SK-N-MC (cell line): ENCODE data around the gene PLPPR1.

Experiments
- DNase-seq: peaks from one replicate; pipeline ENCODE4 v3.0.0-alpha.2; 2011; ENCODE audit warnings: low read depth, low spot score
- H3K27ac ChIP-seq: fragments of 200-600 bp; sonication (generic); 2 replicates; pipeline ENCODE4 v1.5.1; 2016; ENCODE audit warnings: mixed run types
- H3K36me3 ChIP-seq: fragments of 200-600 bp; sonication (generic); 2 replicates; pipeline ENCODE4 v1.6.1; 2017; ENCODE audit warnings: antibody characterized with exemption, low read length, mixed read lengths; ENCODE audit not compliant: insufficient read depth
- H3K4me3 ChIP-seq: fragments of 200-600 bp; sonication (generic); 2 replicates; pipeline ENCODE4 v1.5.1; 2016
- H3K9ac ChIP-seq: fragments of 200-600 bp; sonication (generic); 2 replicates; pipeline ENCODE4 v1.8.0; 2017; ENCODE audit warnings: mixed run types, mixed read lengths; ENCODE audit not compliant: insufficient read length
- H3K9me3 ChIP-seq: fragments of 200-600 bp; sonication (generic); 2 replicates; pipeline ENCODE4 v1.6.1; 2017; ENCODE audit warnings: low read depth, mild to moderate bottlenecking, antibody characterized with exemption, low read length, moderate library complexity, mixed read lengths
- EZH2 ChIP-seq: fragments of 200-600 bp; sonication (generic); IDR thresholded peaks from one replicate; pipeline ENCODE4 v1.6.1; 2017; ENCODE audit warnings: antibody characterized with exemption
- FOXP2 ChIP-seq: optimal IDR thresholded peaks from 2 replicates; pipeline ENCODE3; 2011; ENCODE audit warnings: mild to moderate bottlenecking, moderate library complexity; ENCODE audit not compliant: insufficient read depth; ENCODE audit errors: extremely low read length, control extremely low read depth
- POLR2AphosphoS5 ChIP-seq: IDR thresholded peaks from 2 replicates; pipeline ENCODE4 v1.6.1; 2012; ENCODE audit warnings: mild to moderate bottlenecking, low read depth, low read length, borderline replicate concordance

Gene PLPPR1

GRCh38 chr9:101369884-101370531 is 341.5 kb downstream of the PLPPR1 start:
- H3K9ac ChIP-seq: no peak overlapping the region
- no peak for DNase-seq
- no peak for TF ChIP-seq FOXP2
- TF ChIP-seq POLR2AphosphoS5: no peak
- no peak for TF ChIP-seq EZH2
- H3K4me3 ChIP-seq: no peak overlapping the region
- H3K9me3 ChIP-seq: no peaks in the 10 kb centered on the region
- H3K36me3 ChIP-seq: no peaks in the 10 kb centered on the region
- H3K27ac ChIP-seq: no peak overlapping the region

- Histone ChIP-seq H3K4me3 (no peak overlapping the region), H3K9ac (no peak overlapping the region), H3K36me3 (no peaks in the 10 kb centered on the region), H3K27ac (no peak overlapping the region), H3K9me3 (no peaks in the 10 kb centered on the region)
- TF ChIP-seq POLR2AphosphoS5 (no peak), EZH2 (no peak), FOXP2 (no peak)
- no peak for DNase-seq
Measured at GRCh38 chr9:101371813-101372212, 343.3 kb downstream of the PLPPR1 start.

GRCh38 chr9:101372327-101373118 is 344.0 kb downstream of the PLPPR1 start:
- Histone ChIP-seq H3K9me3 (no peaks in the 10 kb centered on the region), H3K9ac (no peak overlapping the region), H3K27ac (no peak overlapping the region), H3K4me3 (no peak overlapping the region), H3K36me3 (no peaks in the 10 kb centered on the region)
- no peak for TF ChIP-seq FOXP2
- no peak for TF ChIP-seq POLR2AphosphoS5
- no peak for TF ChIP-seq EZH2
- DNase-seq: no peak
